HG02763 (cell line): Measurements from ENCODE around the gene VWCE.
"Not testable (repeated sequence)": the region's sequence is repeated elsewhere in the genome, so short reads cannot be mapped to it uniquely, and the experiment has no call there.

ENCODE experiments used
- ATAC-seq: cut with Tn5 transposase; IDR thresholded peaks from one replicate; pipeline ENCODE4 v1.9.1; 2021; ENCODE audit warnings: mild to moderate bottlenecking, moderate library complexity; ENCODE audit not compliant: unreplicated experiment

Gene VWCE

GRCh38 chr11:61218306-61218705, 76.8 kb downstream of the VWCE start:
- ATAC-seq, result not testable (repeated sequence)

- not testable (repeated sequence) for ATAC-seq
Measured at GRCh38 chr11:61213711-61214324, 81.3 kb downstream of the VWCE start.

- ATAC-seq, result not testable (repeated sequence)
Measured at GRCh38 chr11:61212202-61212601, 82.9 kb downstream of the VWCE start.

GRCh38 chr11:61211327-61211952, 83.7 kb downstream of the VWCE start:
- ATAC-seq, result not testable (repeated sequence)

- ATAC-seq, result not testable (repeated sequence)
Measured at GRCh38 chr11:61210629-61211028, 84.5 kb downstream of the VWCE start.
